CD4-positive, alpha-beta T cell treated with Interleukin-17A for 4 hours (primary cell): ENCODE data around the gene DLAT.
"Not testable (repeated sequence)": the region's sequence is repeated elsewhere in the genome, so short reads cannot be mapped to it uniquely, and the experiment has no call there.

Experiments used
- DNase-seq: peaks from one replicate; pipeline ENCODE4 v3.0.0-alpha.2; 2020; ENCODE audit warnings: mixed read lengths

The DLAT gene

DNA sequence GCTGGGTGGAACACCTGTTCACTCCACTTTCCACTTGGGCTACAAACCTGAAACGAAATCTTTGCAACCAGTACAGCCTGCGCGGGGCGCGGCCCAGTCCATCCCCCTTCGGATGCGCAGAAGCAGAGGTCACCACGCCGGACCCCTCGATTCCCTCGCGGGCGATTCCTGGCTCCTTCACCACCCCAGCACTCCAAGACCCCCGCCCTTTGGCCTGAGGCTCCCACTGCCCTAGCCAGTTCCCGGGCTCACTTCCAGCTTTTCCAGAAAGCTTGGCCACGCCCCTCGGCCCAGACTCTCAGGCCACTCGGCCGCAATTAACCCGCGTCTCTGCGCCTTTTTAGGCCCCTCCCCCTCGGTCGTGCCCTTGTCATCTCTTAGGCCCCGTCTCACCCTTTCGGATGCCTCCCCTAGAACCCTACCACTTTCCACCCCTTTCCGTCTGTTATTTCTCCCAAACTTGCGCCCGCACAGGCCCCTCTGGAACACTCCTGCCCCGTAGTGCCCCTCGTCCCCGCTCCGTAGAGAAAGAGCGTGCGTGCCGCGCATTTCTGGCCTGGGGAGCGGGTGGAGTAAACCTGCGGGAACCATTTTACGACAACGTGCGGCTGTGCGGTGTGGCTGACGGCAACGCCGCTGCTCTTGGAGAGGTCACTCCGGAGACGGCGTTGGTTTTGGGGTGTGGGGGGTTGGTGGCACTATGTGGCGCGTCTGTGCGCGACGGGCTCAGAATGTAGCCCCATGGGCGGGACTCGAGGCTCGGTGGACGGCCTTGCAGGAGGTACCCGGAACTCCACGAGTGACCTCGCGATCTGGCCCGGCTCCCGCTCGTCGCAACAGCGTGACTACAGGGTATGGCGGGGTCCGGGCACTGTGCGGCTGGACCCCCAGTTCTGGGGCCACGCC is at the start of gene DLAT:
TSS of gene DLAT (plus strand) at position 636 of the 906 bp plus-strand sequence. CDS start at position 701, 65 bp downstream.
- DNase-seq: peak; percentile 82

- no peak for DNase-seq
These were observed 49.0 kb upstream of the DLAT start for GRCh38 chr11:111976119-111976766.

DNA sequence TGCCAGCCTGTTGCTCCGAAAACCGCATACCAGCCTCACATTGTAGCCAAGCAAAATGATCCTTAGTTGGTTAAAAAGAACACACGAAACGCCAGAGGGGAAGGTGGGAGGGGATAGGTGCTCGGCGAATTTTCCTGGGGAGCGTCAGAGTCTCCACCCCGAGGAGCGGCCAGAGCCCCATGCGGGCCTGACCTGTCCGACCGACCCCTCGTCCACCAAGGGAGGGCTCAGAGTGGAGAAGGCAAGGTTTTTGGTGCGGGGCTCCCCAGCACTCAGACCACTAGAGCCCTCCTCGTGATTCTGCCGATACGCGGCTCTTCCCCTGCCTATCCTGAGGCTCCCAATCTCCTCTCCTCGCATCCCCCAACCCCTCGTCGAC is 48.5 kb upstream of the DLAT start:
- no peak for DNase-seq

DNA sequence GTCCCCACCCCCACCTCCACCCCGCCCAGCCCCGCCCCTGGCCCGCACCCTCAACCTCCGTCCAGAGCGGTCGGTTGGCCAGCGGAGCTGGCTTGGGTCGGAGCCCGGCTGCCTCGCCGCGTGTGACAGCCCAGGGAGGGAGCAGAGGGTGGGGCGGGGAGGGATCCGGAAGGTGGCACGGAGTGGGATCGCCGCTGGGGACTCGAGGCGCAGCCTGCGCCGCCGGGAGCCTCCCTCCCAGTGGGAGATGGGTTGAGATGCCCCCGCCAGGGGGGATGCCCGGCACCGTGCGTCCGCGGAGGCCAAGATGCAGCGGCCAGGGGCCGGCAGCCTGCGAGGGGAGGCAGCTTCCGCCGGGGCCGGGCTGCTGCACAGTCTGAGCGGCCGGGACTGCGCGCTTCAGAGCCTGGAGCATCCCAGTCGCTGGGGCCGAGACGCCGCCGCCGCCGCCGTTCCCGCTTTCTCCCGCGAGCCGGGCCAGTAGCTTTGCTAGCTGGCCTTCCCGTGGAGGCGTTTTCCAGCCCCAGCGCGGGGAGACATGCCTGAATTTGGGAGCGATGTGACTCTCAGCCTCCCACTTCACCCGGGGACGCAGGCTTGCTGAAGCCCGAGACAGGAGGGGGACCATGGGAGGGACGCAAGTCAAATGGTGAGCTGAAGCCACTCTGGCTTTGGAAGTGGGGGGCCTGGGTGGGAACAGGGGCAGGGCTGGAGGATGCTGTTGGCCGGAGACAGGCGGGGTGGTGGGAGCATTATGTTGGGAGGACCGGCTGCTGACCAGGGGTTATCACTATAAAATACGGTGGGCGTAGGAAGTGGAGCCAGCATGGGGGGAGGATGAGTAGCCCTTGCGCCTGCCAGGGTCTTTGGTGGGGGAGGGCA is 47.8 kb upstream of the DLAT start:
- peak; percentile 31 for DNase-seq

GRCh38 chr11:111978028-111978771 is 47.0 kb upstream of the DLAT start:
- no peak for DNase-seq

GRCh38 chr11:111980062-111980461 is 45.1 kb upstream of the DLAT start:
- no peak for DNase-seq

- no peak for DNase-seq
These were observed 43.9 kb upstream of the DLAT start for GRCh38 chr11:111981270-111981669.

DNA sequence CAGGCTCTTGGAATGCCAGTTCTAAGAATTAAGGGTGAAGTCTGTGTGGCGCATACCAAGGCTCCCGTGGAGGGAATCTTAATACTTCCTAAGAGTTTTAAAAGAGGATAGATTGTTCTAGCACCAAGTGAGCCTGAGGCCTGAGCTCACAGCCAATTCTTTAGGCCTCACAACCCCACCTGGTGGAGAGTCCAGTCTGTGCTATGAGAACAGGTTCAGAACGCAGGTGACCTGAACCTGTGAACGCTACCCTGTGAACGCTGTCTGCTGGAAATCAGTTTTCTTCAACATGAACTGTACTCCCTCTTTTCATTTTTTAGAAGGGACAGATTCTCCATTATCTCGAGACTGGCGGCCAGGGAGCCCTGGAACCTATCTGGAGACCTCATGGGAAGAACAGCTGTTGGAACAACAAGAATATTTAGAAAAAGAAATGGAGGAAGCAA is 43.2 kb upstream of the DLAT start:
- peak; percentile 71 for DNase-seq

- DNase-seq: no peak
These were observed 42.5 kb upstream of the DLAT start for GRCh38 chr11:111982541-111983186.

- DNase-seq: no peak
These were observed 41.8 kb upstream of the DLAT start for GRCh38 chr11:111983187-111983986.

GRCh38 chr11:111986589-111986988 is 38.6 kb upstream of the DLAT start:
- no peak for DNase-seq

- no peak for DNase-seq
These were observed 34.8 kb upstream of the DLAT start for GRCh38 chr11:111990381-111990780.

DNA sequence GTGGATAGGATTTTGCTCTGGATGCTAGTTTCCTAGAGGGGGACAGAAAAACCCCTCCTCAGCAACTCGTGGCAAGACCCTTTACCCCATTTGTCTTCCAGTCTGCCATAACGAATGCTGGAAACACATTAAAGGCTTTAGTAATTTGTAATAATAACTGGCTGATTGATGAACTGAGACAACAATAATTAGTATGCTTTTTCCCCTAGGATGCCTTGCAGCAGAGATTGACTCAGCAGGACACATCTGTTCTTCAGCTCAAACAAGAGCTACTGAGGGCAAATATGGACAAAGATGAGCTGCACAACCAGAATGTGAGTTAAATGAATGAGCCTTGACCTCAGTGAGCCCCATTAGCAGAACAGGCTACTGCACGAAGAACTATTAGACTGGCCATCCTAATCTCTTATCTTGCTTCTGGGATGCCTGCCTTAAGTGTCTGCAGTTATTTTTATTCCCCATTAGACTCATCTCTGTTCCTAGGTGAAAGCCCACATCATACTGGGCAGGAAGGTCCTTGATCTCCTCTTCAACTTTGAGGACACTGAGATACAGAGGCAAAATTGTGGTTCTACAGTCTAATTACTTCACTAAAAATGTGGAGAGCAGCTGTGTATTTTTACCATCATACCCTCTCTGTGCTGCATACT is 32.9 kb upstream of the DLAT start:
- no peak for DNase-seq

- no peak for DNase-seq
These were observed 29.1 kb upstream of the DLAT start for GRCh38 chr11:111996129-111996528.

- DNase-seq: not testable (repeated sequence)
These were observed 28.5 kb upstream of the DLAT start for GRCh38 chr11:111996669-111997068.

GRCh38 chr11:111999111-111999510 is 26.1 kb upstream of the DLAT start:
- no peak for DNase-seq

GRCh38 chr11:112000703-112001102 is 24.5 kb upstream of the DLAT start:
- no peak for DNase-seq

DNA sequence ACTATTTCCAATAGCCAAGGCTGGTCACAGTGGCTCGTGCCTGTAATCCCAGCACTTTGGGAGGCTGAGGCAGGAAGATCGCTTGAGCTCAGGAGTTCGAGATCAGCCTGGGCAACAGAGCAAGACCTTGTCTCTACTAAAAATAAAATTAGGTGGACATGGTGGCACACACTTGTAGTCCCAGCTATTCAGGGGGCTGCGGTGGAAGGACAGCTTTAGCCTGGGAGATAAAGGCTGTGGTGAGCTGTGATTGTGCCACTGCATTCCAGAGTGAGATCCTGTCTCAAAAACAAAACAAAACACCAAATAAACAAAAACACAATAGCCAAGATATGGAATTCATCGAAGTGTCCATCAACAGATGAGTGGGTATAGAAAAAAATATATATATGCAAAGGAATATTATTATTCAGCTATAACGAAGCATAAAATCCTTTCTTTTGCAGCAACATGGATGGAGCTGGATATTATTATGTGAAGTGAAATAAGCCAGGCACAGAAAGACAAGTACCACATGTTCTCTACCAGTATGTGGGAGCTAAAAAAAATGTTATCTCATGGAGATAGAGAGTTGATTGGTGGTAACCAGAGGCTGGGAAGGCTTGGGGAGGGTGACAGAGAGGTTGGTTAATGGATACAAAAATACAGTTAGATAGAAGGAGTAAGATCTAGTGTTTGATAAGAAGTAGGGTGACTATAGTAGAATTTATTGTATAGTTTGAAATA is 22.6 kb upstream of the DLAT start:
- no peak for DNase-seq

GRCh38 chr11:112004389-112004788 is 20.8 kb upstream of the DLAT start:
- DNase-seq: peak; percentile 17
